Erythroblast (primary cell): Measurements from ENCODE around the gene RNU1-3.
"Not testable (repeated sequence)": the region's sequence is repeated elsewhere in the genome, so short reads cannot be mapped to it uniquely, and the experiment has no call there.

Source experiments
- GATA1 ChIP-seq: IDR thresholded peaks from 2 replicates; pipeline ENCODE4 v1.6.1; 2011; ENCODE audit warnings: low read depth, mild to moderate bottlenecking, control low read depth, low read length, moderate library complexity
- POLR2A ChIP-seq: IDR thresholded peaks from 2 replicates; pipeline ENCODE4 v1.6.1; 2011; ENCODE audit warnings: mild to moderate bottlenecking, low read length

GRCh38 chr1:16673976-16674375 is 7.2 kb upstream of the RNU1-3 start:
- not testable (repeated sequence) for TF ChIP-seq POLR2A, GATA1
